GM12892 (cell line): ENCODE data around the gene WWOX.

Experiments used
- POLR2A ChIP-seq: IDR thresholded peaks from 2 replicates; pipeline ENCODE4 v1.6.1; 2011; ENCODE audit warnings: low read depth, low read length, control low read depth
- POLR2AphosphoS5 ChIP-seq: IDR thresholded peaks from 2 replicates; pipeline ENCODE4 v1.6.1; 2011; ENCODE audit warnings: low read depth, low read length, control low read depth
- TAF1 ChIP-seq: IDR thresholded peaks from 2 replicates; pipeline ENCODE4 v1.6.1; 2011; ENCODE audit warnings: low read depth, mild to moderate bottlenecking, control low read depth, low read length, borderline replicate concordance

GRCh38 chr16:78463591-78463990 is 364.1 kb downstream of the WWOX start:
- no peak for TF ChIP-seq TAF1
- TF ChIP-seq POLR2A = no peak
- no peak for TF ChIP-seq POLR2AphosphoS5
